Omental fat pad (tissue), 4 donors: ENCODE data around the gene ATP8B1. TPM values are rescaled to one million over a fixed set of nuclear protein-coding genes. Genes with fewer than 3 reads are reported as not detected.
"Not testable (repeated sequence)": the region's sequence is repeated elsewhere in the genome, so short reads cannot be mapped to it uniquely, and the experiment has no call there.

ENCODE experiments used
- ATAC-seq: fragments of 150-250 bp; one replicate; pipeline ENCODE4 v1.9.1; 2016; ENCODE audit warnings: mild to moderate bottlenecking, moderate library complexity; ENCODE audit not compliant: low FRiP score
- DNase-seq: peaks from one replicate; pipeline ENCODE4 v3.0.0-alpha.2; 2019; ENCODE audit warnings: low spot score
- CTCF ChIP-seq, 3 donors: fragments of 450-650 bp; IDR thresholded peaks; one replicate each; pipeline ENCODE4 v1.5.1; 2016 to 2017; ENCODE audit warnings: antibody characterized with exemption in 3 of 3, mild to moderate bottlenecking in 3 of 3, moderate library complexity in 2 of 3
- total RNA-seq, 4 donors: library from RNA; depleted of rRNA; stranded (reverse); fragments of >200 nt; gene quantifications; one replicate each; pipeline ENCODE4 v1.1.0, GENCODE V29; 2016

The ATP8B1 gene
- total RNA-seq, 4 donors from 2014 or later, result 6.3 to 21.8 (median 7.9) TPM

- no peak for DNase-seq
- ATAC-seq, result no peak
- TF ChIP-seq CTCF (IDR thresholded peaks at IDR 0.05), result no peak
Observed at GRCh38 chr18:57832730-57833129, 29.6 kb upstream of the ATP8B1 start.

- DNase-seq (no peak), ATAC-seq (no peak)
- TF ChIP-seq CTCF (IDR thresholded peaks at IDR 0.05), result no peak
Observed at GRCh38 chr18:57831597-57832377, 28.7 kb upstream of the ATP8B1 start.

GRCh38 chr18:57827646-57828045 is 24.5 kb upstream of the ATP8B1 start:
- no peak for DNase-seq
- TF ChIP-seq CTCF (IDR thresholded peaks at IDR 0.05), result no peak
- no peak for ATAC-seq

- no peak for ATAC-seq
- DNase-seq, result no peak
- TF ChIP-seq CTCF (IDR thresholded peaks at IDR 0.05), result no peak
Observed at GRCh38 chr18:57826252-57826651, 23.1 kb upstream of the ATP8B1 start.

- not testable (repeated sequence) for ATAC-seq, DNase-seq
Observed at GRCh38 chr18:57820583-57820982, 17.5 kb upstream of the ATP8B1 start.

GRCh38 chr18:57819671-57820460 is 16.8 kb upstream of the ATP8B1 start:
- DNase-seq (no peak), ATAC-seq (no peak)
- no peak for TF ChIP-seq CTCF (IDR thresholded peaks at IDR 0.05)

GRCh38 chr18:57819119-57819518 is 16.0 kb upstream of the ATP8B1 start:
- DNase-seq (no peak), ATAC-seq (no peak)
- no peak for TF ChIP-seq CTCF (IDR thresholded peaks at IDR 0.05)
